HepG2 (cell line): ENCODE measurements around the gene MISP3. TPM values are rescaled to one million over a fixed set of nuclear protein-coding genes. Genes with fewer than 3 reads are reported as not detected.

ENCODE experiments used
- XRCC5 ChIP-seq: fragments of 200-400 bp; formaldehyde crosslinking; optimal IDR thresholded peaks from 2 replicates; pipeline ENCODE3; 2017; ENCODE audit warnings: mild to moderate bottlenecking, low read length
- ZNF276 ChIP-seq: sonication (generic); formaldehyde crosslinking; IDR thresholded peaks from 2 replicates; pipeline ENCODE4 v1.4.0; 2020; ENCODE audit warnings: mild to moderate bottlenecking, low read depth, missing genetic modification reagents
- ZNF362 ChIP-seq: sonication (generic); formaldehyde crosslinking; IDR thresholded peaks from 2 replicates; pipeline ENCODE4 v1.4.0; 2020; ENCODE audit warnings: missing genetic modification reagents, mild to moderate bottlenecking, borderline replicate concordance
- ZNF639 ChIP-seq: conservative IDR thresholded peaks from 2 replicates; pipeline ENCODE4 v1.6.1; 2018; ENCODE audit warnings: missing genetic modification reagents
- polyA plus RNA-seq, 8 experiments: library from polyadenylated mRNA; depleted of rRNA in 3 of 8; stranded (reverse) in 7 of 8; unstranded in 1 of 8; fragments of >200 nt; fragmentation: Illumina TruSeq in 4 of 8; extraction: Trizol in 4 of 8; gene quantifications; 2 replicates each; pipeline versions ENCODE4 v1.2.1 to v1.2.3, GENCODE V29; 2011 to 2016; ENCODE audit warnings: low read depth in 4 of 8, missing spikeins in 1 of 8, mixed read lengths in 1 of 8; ENCODE audit not compliant: insufficient read depth in 1 of 8
- total RNA-seq, 5 experiments: library from RNA; depleted of rRNA; stranded (reverse); fragments of >200 nt; fragmentation: Illumina TruSeq; extraction: Trizol; gene quantifications; 2 replicates each; pipeline ENCODE4 v1.2.3, GENCODE V29; 2016; ENCODE audit warnings: low read depth in 1 of 5
- TF ChIP-seq, protein P1 (sequence below): sonication (generic); formaldehyde crosslinking; IDR thresholded peaks from 2 replicates; pipeline ENCODE4 v1.8.1; 2022; ENCODE audit warnings: low read depth, mild to moderate bottlenecking, missing genetic modification reagents
- TF ChIP-seq, protein P2 (sequence below): fragments of 450-650 bp; IDR thresholded peaks from 2 replicates; pipeline ENCODE4 v1.6.1; 2016

MISP3 gene
- total and polyA plus RNA-seq, 2 of the 13 experiments (the other 11 are each of a cell fraction or from before 2014, with no cell fraction given), result 2.5 to 5.4 TPM

DNA sequence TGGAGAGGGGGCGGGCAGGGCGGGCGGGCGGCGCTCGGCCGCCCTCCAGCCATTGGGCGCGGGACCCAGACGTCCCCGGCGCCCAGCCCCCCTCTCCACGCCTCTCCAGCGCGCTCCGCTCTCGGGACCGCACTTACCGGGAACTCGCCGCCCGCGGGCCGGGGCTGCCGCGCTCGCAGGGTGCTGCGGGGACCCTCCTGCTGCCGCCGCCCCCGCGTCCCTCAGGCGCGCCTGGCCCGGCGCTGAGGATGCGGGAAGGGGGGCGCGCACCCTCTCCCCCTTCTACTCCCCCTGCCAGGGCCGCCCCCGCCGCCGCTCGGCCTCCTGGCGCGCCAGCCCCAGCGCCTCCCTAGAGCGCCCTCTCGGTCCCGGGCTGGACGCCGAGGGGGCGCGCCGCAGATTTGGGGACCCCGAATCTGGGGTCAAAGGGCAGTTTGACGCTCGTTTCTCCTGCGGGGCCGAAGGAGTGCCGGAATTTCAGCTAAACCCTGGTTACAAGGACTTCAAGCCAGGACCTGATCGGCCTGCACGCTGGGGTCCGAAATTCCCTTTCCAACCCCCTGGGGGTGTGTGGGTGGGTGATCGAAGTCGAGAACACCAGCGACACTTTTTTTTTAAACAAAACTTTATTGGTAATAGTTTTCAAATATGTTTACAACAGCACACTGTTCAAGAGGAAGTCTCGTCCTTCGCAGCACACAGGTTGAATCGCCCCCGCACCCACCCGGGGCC, 18.7 kb downstream of the MISP3 start (continued):
- TF ChIP-seq, protein P1, sequence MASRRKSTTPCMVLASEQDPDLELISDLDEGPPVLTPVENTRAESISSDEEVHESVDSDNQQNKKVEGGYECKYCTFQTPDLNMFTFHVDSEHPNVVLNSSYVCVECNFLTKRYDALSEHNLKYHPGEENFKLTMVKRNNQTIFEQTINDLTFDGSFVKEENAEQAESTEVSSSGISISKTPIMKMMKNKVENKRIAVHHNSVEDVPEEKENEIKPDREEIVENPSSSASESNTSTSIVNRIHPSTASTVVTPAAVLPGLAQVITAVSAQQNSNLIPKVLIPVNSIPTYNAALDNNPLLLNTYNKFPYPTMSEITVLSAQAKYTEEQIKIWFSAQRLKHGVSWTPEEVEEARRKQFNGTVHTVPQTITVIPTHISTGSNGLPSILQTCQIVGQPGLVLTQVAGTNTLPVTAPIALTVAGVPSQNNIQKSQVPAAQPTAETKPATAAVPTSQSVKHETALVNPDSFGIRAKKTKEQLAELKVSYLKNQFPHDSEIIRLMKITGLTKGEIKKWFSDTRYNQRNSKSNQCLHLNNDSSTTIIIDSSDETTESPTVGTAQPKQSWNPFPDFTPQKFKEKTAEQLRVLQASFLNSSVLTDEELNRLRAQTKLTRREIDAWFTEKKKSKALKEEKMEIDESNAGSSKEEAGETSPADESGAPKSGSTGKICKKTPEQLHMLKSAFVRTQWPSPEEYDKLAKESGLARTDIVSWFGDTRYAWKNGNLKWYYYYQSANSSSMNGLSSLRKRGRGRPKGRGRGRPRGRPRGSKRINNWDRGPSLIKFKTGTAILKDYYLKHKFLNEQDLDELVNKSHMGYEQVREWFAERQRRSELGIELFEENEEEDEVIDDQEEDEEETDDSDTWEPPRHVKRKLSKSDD, result no peak
- TF ChIP-seq ZNF362 (CRISPR knock-in tag), result peak; percentile 92
- TF ChIP-seq XRCC5, result peak; percentile 47
- TF ChIP-seq, protein P2, sequence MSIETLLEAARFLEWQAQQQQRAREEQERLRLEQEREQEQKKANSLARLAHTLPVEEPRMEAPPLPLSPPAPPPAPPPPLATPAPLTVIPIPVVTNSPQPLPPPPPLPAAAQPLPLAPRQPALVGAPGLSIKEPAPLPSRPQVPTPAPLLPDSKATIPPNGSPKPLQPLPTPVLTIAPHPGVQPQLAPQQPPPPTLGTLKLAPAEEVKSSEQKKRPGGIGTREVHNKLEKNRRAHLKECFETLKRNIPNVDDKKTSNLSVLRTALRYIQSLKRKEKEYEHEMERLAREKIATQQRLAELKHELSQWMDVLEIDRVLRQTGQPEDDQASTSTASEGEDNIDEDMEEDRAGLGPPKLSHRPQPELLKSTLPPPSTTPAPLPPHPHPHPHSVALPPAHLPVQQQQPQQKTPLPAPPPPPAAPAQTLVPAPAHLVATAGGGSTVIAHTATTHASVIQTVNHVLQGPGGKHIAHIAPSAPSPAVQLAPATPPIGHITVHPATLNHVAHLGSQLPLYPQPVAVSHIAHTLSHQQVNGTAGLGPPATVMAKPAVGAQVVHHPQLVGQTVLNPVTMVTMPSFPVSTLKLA, result no peak
- 0 out of 2 replicates have a peak, but pooled peaks have one; percentile 29 for TF ChIP-seq ZNF639 (CRISPR knock-in tag)
- TF ChIP-seq ZNF276 (CRISPR knock-in tag), result peak; percentile 74; the same call in 1 of the 2 replicates
- TF ChIP-seq, all 625 proteins: peak for 95
